Eye (tissue), 1 donor: ENCODE data around the gene GPR108.

ENCODE experiments used
- DNase-seq: peaks from one replicate; pipeline ENCODE4 v3.0.0-alpha.2; 2015

The GPR108 gene

DNA sequence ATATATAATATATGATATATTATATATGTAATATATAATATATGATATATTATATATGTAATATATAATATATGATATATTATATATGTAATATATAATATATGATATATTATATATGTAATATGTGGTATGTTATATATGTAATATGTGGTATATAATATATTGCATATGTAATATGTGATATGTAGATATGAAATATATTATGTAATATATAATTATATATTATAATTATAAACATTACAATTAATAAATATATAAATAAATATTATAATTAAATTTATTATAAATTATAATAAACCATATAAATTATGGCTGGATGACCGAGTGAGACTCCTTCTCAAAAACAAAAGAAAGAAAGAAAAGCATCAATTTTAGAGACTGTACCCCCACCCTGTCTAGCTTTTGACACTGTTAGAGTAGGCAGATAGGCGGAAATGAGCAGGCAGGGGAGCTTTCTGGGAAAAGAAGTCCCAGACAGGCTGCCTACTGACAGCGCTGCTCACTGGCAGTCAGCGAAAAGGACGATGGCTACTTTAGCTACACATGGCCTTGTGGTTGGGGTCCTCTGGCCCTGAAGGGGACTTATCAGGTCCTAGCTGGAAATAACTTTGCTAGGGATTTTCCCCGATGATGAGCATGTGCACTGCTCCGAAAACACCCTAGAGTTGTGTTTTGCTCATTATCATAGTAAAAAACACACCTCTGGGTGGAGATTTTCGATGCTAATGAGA, 36.6 kb downstream of the GPR108 start:
- DNase-seq, result no peak

DNA sequence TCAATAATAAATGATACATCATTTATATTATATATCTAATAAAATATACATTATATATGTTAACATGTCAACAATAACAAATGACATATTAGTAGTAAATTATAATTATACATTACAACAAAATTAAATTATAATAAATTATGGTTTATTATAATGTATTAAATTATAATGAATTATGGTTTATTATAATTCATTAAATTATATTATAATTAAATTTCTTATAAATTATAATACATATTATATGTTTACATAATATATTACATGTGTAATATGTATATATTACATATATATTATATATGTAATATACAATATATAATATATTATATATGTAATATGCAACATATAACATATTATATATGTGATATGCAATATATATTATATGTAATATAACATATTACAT, 37.4 kb downstream of the GPR108 start:
- DNase-seq, result no peak

DNA sequence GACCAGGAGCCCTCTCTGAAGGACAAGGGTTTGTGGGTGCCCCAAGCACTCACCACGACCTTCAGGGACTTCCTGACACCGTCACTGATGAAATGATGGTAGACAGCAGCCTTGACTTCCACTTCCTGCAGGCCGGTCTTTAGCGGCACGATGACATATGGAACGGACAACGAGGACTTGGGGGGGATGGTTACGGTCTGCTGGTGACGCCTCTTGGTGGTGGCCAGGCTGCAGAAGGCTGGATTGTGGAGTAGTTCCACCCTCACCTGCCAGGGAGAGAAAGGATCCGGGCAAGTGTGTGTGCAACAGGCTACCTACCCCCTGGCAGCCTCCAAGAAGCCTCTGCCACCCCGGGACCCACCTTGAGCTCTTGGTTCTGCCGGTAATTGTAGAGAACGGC, 40.1 kb downstream of the GPR108 start:
- no peak for DNase-seq

DNA sequence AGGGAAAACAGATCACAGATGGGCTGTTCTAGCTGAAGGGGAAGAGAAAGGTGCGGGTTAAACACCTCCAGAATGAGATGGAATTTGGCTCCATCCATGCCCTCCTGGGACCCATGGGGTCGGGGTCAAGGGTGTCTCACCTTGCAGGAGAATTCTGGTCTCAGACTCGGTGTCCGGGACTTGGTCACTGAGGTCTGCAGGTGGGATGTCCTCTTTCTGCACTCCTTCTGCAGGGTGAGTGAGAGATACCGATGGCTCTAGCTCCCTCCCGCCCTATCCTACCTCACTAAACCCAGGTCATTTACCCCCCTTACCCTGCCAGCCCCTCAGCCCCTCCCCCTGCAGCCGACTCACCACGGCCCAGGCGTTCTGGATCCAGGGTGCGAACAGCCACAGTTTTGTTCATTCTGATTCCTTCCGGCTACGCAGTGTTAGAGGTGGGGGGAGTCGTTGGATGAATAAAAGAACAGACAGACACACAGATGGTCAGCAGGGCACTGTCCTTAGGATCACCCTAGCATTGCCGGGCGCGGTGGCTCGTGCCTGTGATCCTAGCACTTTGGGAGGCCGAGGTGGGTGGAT, 41.0 kb downstream of the GPR108 start:
- DNase-seq, result no peak

DNA sequence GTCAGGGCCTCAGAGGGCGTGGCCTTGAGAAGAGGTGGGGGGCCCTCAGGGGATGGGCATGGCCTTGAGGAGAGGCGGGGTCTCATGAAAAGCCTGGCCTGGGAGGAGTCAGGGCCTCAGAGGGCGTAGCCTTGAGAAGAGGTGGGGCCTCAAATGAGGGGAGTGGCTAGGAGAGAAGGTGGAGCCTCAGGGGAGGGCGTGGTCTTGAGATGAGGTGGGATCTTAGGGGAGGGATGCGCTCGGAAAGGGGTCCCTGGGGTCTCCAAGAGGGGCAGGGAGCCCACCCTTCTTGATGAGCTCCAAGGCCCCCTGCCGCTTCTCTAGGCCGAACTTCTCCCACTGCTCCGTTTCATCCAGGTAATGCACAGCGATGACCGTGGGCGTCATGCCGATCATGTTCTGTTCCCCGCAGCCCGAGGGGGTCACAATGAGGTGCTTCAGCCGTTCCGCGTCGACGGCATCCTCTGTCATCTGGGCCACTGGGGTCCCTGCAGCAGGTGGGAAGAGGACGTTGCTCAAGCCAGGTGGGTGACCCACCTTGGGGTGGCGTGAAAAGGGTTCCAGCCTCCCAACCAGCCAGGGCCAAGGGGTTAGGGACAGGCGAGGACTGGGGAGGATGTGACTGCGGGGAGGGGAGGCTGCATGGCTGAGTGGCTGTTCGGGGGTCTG, 43.1 kb downstream of the GPR108 start:
- DNase-seq, result no peak

DNA sequence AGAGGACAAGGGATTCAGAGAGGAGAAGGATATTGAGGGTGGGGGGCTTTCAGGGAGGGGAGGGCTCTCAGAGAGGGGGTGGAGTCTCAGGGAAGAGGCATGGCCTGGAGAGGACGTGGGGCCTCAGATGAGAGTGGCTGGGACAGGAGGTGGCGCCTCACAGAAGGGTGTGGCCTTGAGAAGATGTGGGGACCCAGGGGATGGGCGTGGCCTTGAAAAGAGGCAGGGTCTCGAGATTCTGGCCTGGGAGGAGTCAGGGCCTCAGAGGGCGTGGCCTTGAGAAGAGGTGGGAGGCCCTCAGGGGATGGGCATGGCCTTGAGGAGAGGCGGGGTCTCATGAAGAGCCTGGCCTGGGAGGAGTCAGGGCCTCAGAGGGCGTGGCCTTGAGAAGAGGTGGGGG, 43.7 kb downstream of the GPR108 start:
- no peak for DNase-seq

DNA sequence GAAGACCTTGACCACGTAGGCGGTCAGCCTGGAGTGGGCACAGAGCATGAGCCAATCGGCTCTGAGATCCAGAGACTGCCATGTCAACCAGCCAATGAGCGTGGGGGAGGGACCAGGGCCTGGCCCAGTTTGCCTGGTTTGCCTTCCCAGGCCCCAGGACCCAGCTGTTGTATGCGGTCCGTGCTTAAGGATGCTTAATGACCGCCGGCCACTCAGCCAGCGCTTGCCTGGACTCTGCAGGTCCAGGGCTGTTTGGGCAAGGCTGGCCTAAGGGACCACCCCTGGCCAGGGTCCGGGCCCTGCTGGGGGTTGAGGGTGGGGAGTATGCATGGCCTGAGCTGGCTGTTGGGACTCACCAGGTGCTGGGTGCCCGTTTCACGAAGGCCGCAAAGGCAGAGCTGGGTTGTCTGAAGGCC, 44.3 kb downstream of the GPR108 start:
- DNase-seq, result no peak

DNA sequence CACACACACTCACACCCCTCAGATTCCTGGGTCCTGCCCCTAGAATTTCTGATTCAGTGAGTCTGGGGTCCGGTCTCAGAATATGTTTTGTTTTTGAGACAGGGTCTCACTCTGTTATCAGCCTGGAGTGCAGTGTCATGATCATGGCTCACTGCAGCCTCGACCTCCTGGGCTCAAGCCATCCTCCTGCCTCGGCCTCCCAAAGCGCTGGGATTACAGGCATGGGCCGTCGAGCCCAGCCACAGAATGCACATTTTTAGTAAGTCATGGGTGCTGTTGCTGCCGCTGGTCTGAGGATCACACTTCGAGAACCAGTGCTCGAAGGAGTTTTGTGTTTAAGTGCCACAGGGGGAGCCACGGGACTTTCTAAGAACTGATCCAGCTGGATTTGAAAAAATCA, 45.4 kb downstream of the GPR108 start:
- no peak for DNase-seq

DNA sequence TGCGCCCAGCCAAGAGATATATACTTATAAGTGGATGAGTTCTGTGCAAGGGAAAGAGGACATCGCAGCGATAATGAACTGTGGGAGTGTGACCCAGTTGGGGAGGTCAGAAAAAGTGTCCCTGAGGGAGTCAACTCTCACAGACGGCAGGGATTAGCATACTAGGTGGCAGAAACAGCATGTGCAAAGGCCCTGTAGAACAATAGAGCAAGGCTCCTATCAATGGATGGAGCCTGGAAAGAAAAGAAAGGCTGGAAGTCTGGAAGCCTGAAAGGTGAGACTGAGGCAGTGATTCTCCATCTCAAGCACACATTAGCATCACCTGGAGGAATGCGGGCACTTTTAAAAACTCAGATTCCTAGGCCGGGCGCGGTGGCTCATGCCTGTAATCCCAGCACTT, 46.0 kb downstream of the GPR108 start:
- DNase-seq, result no peak

DNA sequence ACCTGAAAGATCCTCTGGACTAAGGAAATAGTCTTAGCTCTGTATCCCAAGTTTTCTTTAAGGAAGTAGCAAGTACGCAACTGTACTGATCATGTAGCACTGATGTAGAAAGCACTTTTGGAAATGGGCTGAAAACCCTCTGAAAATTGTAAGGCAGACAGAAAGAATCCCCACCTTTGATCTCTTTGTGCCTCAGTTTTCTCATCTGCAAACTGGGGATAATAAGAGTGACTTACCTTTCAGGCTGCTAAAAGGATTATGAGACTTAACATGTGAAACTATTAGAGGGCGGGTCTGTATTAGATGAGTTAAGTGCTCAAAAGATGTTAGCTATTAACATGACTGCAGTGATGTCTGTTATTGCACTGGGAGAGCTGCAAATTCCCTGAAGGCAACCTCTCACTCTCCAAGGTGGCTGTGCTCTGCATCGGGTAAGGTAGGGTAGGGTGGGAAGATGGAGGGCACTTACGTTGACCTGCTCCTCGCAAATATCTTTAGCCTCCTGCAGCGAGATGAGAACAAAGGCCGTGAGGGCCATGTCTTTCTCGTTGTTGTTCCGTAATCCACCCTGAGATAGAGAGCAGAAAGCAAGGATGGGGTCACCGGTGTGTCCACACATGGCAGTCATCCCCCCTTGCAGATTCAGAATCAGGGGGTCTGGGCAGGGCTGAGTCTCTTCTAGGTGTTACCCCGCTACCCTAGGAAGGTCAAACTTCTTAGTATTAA, 47.1 kb downstream of the GPR108 start:
- DNase-seq, result no peak

DNA sequence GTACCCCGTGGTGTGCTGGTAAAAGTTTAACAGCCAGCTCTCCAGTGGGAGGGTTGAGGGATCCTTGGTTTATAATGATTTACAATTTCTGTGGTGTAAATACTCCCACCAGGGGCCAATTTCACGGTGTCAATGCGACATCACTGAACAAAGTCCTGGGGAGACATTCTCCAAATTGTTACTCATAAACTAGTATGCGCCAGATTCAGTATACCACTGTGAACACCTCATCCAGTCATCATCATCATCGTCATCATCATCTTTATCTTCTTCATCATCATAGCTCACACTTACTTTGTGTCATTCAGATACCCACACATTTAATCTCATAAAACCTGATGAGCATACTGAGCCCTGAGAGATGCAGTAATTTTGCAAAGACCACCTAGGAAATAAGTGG, 50.3 kb downstream of the GPR108 start:
- no peak for DNase-seq

DNA sequence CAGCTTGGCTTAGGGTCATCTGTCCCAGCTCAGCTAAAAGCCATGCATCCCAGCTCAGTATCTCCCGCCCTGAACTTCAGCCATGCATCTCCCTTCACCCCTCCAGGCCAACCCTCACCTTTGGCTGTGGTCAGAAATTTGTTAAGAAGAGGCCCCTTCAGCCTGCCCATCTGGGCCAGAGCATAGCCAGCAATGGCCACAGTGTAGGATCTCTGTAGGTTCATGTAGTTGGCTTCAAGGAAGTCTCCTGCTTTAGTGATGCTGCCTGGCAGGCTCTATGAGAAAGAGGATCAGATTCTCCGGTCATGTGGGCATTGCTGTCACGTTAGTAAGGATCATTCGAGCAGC, 50.8 kb downstream of the GPR108 start:
- DNase-seq, result no peak

DNA sequence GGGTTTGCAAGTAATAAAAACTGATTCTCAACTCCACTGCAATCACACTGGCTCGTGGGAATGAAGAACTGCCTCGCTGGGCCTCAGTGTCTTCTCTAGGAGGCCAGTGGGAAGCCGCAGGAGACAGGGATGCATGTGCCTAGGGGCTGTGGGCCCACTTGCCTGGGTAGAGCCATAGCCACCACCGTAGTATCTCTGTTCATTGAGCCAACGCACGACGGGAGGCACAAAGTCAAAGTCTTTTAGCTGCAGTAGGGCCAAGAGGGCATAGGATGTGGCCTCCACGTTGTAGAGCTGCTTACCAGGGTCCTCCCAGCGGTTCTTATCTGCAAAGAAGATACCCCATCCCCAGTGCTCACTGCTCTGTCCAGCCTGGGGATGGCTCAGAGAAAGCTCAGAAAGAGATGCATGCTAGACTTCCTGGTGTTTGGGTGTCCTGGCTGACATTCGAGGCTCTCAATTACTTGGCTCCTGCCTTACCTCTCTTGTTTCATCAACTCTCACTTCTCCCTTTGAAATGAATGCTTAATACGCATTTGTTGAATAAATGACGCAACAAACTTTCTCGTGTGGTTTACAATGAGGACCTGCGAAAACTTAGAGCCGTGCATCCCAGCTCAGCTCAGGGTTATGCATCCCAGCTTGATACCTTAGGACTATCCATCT, 51.3 kb downstream of the GPR108 start:
- DNase-seq, result no peak

DNA sequence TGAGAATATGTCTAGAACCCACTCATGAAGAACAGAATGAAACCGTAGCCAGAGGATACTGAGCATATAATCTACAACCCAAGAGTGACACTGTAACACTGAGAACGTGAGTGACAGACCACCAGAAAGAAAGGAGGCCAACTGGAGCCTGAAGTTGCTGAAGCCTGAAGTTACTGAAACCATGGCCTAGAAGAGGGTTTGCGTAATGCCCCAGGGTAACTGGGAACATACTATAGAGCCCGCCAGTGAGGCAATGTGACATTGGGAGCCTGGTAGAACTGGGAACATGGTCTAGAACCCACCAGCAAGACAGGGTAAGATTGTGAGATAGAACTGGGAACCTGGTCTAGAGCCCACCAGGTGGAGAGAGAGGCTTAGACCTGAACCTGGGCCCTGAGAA, 51.9 kb downstream of the GPR108 start:
- DNase-seq, result no peak

DNA sequence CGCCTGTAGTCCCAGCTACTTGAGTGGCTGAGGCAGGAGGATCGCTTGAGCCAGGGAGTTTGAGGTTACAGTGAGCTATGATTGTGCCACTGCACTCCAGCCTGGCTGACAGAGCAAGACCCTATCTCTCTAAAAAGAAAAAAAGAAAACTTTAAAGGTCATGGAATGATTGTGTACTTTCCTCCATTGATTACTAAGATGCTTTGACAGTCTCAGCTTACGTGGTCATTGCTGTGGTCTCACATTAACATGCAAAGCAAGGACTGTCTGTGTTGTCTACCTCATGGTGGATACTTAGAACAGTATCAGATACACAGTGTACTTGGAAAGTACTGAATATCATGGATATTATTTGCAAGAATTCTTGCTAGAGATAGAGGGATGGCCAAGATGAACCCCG, 53.4 kb downstream of the GPR108 start:
- no peak for DNase-seq

DNA sequence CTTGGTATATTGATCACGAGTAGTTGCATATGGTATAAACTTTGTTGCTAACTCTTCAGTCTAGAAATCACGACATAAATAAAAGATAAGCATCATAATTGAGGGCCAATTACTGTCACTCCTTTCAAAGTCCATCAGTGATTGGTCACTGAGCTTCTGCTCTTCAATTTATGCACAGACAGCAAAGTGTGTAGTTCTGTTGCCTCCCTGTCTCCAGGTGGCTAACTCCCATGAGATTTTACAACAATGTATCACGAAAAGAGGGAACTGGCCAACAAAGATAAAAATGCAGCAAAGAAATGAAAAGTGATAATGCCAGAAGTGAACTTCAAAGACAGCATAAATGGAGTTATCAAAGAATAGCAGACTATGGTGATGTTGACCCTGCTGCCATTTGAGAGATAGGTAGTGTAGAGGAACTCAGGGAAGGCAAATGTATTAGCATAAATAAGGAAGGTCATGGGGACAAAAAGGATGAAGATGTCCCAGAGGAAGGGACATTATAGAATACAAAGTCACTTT, 54.7 kb downstream of the GPR108 start:
- no peak for DNase-seq

DNA sequence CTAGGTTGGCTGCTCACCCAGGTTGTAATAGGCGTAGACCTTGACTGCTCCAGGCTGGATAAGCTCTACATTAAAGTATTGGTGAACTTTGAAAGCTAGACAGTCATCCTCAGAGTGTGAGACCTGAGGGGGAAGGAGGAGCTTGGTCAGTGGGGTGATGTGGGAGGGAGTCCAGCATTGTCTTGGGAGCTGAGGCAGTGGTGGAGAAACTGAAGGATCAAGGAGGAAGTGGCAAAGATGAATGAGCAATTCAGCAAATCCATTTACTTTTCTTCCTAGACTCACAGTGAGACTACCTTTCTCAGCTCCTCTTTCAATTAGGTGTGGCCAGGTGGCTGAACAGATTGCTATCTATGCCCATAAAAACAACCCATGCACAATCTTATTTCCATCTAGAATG, 57.2 kb downstream of the GPR108 start:
- DNase-seq, result no peak
